Erythroblast (primary cell): ENCODE data around the gene AAK1.
"Not testable (repeated sequence)": the region's sequence is repeated elsewhere in the genome, so short reads cannot be mapped to it uniquely, and the experiment has no call there.

Experiments
- DNase-seq, 2 experiments: peaks; one replicate each; lab custom pipeline; 2025; lab: John Stamatoyannopoulos, UW
- GATA1 ChIP-seq: IDR thresholded peaks from 2 replicates; pipeline ENCODE4 v1.6.1; 2011; ENCODE audit warnings: low read depth, mild to moderate bottlenecking, control low read depth, low read length, moderate library complexity
- POLR2A ChIP-seq: IDR thresholded peaks from 2 replicates; pipeline ENCODE4 v1.6.1; 2011; ENCODE audit warnings: mild to moderate bottlenecking, low read length

AAK1 gene

GRCh38 chr2:69615078-69615625 lies 28.4 kb downstream of the AAK1 start:
- TF ChIP-seq POLR2A (no peak), GATA1 (no peak)
- no peak for DNase-seq

GRCh38 chr2:69612707-69613106 lies 30.8 kb downstream of the AAK1 start:
- TF ChIP-seq POLR2A (no peak), GATA1 (no peak)
- DNase-seq, result no peak

- TF ChIP-seq POLR2A (no peak), GATA1 (no peak)
- no peak for DNase-seq
These were observed 31.3 kb downstream of the AAK1 start for GRCh38 chr2:69612200-69612599.

GRCh38 chr2:69608109-69608508 lies 35.4 kb downstream of the AAK1 start:
- no peak for DNase-seq
- TF ChIP-seq GATA1 (no peak), POLR2A (no peak)

GRCh38 chr2:69606771-69607170 lies 36.8 kb downstream of the AAK1 start:
- DNase-seq, result not testable (repeated sequence)

- TF ChIP-seq POLR2A (no peak), GATA1 (no peak)
- DNase-seq, result no peak
These were observed 38.3 kb downstream of the AAK1 start for GRCh38 chr2:69605284-69605683.

GRCh38 chr2:69604836-69605235 lies 38.7 kb downstream of the AAK1 start:
- DNase-seq, result no peak
- no peak for TF ChIP-seq GATA1
- TF ChIP-seq POLR2A, result no peak

GRCh38 chr2:69604026-69604678 lies 39.4 kb downstream of the AAK1 start:
- TF ChIP-seq POLR2A, result no peak
- peak; percentile 82 to 85 for DNase-seq

- peak; percentile 76 to 78 for DNase-seq
- TF ChIP-seq POLR2A (peak; percentile 29), GATA1 (no peak)
These were observed 40.3 kb downstream of the AAK1 start for GRCh38 chr2:69603146-69603743.

- peak; percentile 45 for TF ChIP-seq GATA1
- TF ChIP-seq POLR2A, result no peak
- peak; percentile 92 to 95 for DNase-seq
These were observed 42.3 kb downstream of the AAK1 start for GRCh38 chr2:69601179-69601612.

GRCh38 chr2:69600425-69600824 lies 43.1 kb downstream of the AAK1 start:
- DNase-seq, result peak in 1 of 2 experiments; percentile 47
- no peak for TF ChIP-seq GATA1
- TF ChIP-seq POLR2A, result no peak

- no peak for TF ChIP-seq POLR2A
- no peak for TF ChIP-seq GATA1
- no peak for DNase-seq
These were observed 45.5 kb downstream of the AAK1 start for GRCh38 chr2:69597843-69598610.

- no peak for DNase-seq
- no peak for TF ChIP-seq POLR2A
- no peak for TF ChIP-seq GATA1
These were observed 46.4 kb downstream of the AAK1 start for GRCh38 chr2:69597105-69597504.

GRCh38 chr2:69594341-69594740 lies 49.2 kb downstream of the AAK1 start:
- TF ChIP-seq POLR2A, result no peak
- no peak for TF ChIP-seq GATA1
- no peak for DNase-seq
